K562 (cell line): Measurements from ENCODE around the gene CPTP. TPM values are rescaled to one million over a fixed set of nuclear protein-coding genes. Genes with fewer than 3 reads are reported as not detected.
A peak's percentile ranks its signal among the peaks of the same experiment; 100 is the strongest.

Experiments used
- CXXC5 ChIP-seq: fragments of 250-450 bp; sonication (Bioruptor Pico); IDR thresholded peaks from 2 replicates; pipeline ENCODE4 v1.8.0; 2022; ENCODE audit warnings: inconsistent platforms, mild to moderate bottlenecking, moderate library complexity
- FOXP1 ChIP-seq: sonication (generic); formaldehyde crosslinking; IDR thresholded peaks from 2 replicates; pipeline ENCODE4 v1.8.0; 2022; ENCODE audit warnings: mild to moderate bottlenecking, missing genetic modification reagents
- GATA2 ChIP-seq: sonication (generic); formaldehyde crosslinking; IDR thresholded peaks from 2 replicates; pipeline ENCODE4 v1.4.0; 2020; ENCODE audit warnings: mild to moderate bottlenecking, missing genetic modification reagents
- GTF2A2 ChIP-seq: IDR thresholded peaks from 2 replicates; pipeline ENCODE4 v1.6.1; 2016; ENCODE audit warnings: mild to moderate bottlenecking, missing genetic modification characterization, missing compliant biosample characterization
- IFI16 ChIP-seq: fragments of 250-450 bp; sonication (Bioruptor Pico); IDR thresholded peaks from 2 replicates; pipeline ENCODE4 v2.1.2; 2022; ENCODE audit warnings: mild to moderate bottlenecking, inconsistent platforms
- L3MBTL2 ChIP-seq: fragments of 450-650 bp; IDR thresholded peaks from 2 replicates; pipeline ENCODE4 v1.6.1; 2016; ENCODE audit warnings: mild to moderate bottlenecking, moderate library complexity
- POLR2AphosphoS5 ChIP-seq: IDR thresholded peaks from 2 replicates; pipeline ENCODE4 v1.6.1; 2011; ENCODE audit warnings: mild to moderate bottlenecking, low read depth, low read length, moderate library complexity; ENCODE audit not compliant: control insufficient read depth, insufficient read depth
- RBM39 ChIP-seq: fragments of 200-400 bp; formaldehyde crosslinking; optimal IDR thresholded peaks from 2 replicates; pipeline ENCODE3; 2018; ENCODE audit warnings: low read depth, low read length
- TAF7 ChIP-seq: fragments of 450-650 bp; IDR thresholded peaks from 2 replicates; pipeline ENCODE4 v1.6.1; 2016; ENCODE audit warnings: missing genetic modification characterization, missing compliant biosample characterization
- ZC3H8 ChIP-seq: fragments of 450-650 bp; IDR thresholded peaks from 2 replicates; pipeline ENCODE4 v1.6.1; 2017
- polyA plus RNA-seq, 8 experiments: library from polyadenylated mRNA; depleted of rRNA in 4 of 8; stranded (reverse) in 5 of 8; unstranded in 3 of 8; fragments of >200 nt; fragmentation: Nextera tagmentation in 2 of 8; fragmentation: Illumina TruSeq in 1 of 8; extraction: Ambion mirVana in 2 of 8; extraction: Trizol in 1 of 8; gene quantifications; 2 replicates each; pipeline versions ENCODE4 v1.2.1 to v1.2.3, GENCODE V29; 2011 to 2014; ENCODE audit warnings: inconsistent platforms in 1 of 8, missing spikeins in 1 of 8
- total RNA-seq, 7 experiments: library from RNA; depleted of rRNA in 6 of 7; stranded (reverse); fragments of >200 nt in 6 of 7; fragmentation: Illumina TruSeq in 2 of 7; extraction: Trizol in 2 of 7; gene quantifications; 2 replicates each; pipeline versions ENCODE4 v1.2.1 to v1.2.3, GENCODE V29; 2011 to 2021; ENCODE audit warnings: low replicate concordance in 1 of 7
- TF ChIP-seq, protein P1 (sequence below), 2 experiments: fragments of 250-450 bp in 1 of 2; fragments of 450-650 bp in 1 of 2; sonication (Bioruptor Pico) in 1 of 2; IDR thresholded peaks; 2 replicates each; pipeline versions ENCODE4 v1.6.1 to v1.8.0; 2016 to 2021; ENCODE audit warnings: mild to moderate bottlenecking in 2 of 2, moderate library complexity in 2 of 2, missing compliant biosample characterization in 1 of 2, missing genetic modification characterization in 1 of 2
- TF ChIP-seq, protein P2 (sequence below), 2 experiments: fragments of 450-650 bp; formaldehyde crosslinking in 1 of 2; IDR thresholded peaks; 2 replicates each; pipeline versions ENCODE4 v1.4.0 to v1.6.1; 2014 to 2020; ENCODE audit warnings: mild to moderate bottlenecking in 2 of 2, borderline replicate concordance in 1 of 2, low read depth in 1 of 2
- TF ChIP-seq, protein P3 (sequence below): fragments of 450-650 bp; formaldehyde crosslinking; IDR thresholded peaks from 2 replicates; pipeline ENCODE4 v1.4.0; 2022; ENCODE audit warnings: mild to moderate bottlenecking, moderate library complexity
- TF ChIP-seq, protein P4 (sequence below): IDR thresholded peaks from 2 replicates; pipeline ENCODE4 v1.6.1; 2014; ENCODE audit warnings: antibody characterized with exemption
- TF ChIP-seq, protein P5 (sequence below): IDR thresholded peaks from 3 replicates; pipeline ENCODE4 v1.6.1; 2011; ENCODE audit warnings: borderline replicate concordance, mild to moderate bottlenecking; ENCODE audit not compliant: insufficient read length, insufficient read depth

Gene CPTP
- total and polyA plus RNA-seq, 9 of the 15 experiments (the other 6 are each of a cell fraction or from before 2014, with no cell fraction given): 0.11 to 25.8 (median 3.5) TPM

DNA sequence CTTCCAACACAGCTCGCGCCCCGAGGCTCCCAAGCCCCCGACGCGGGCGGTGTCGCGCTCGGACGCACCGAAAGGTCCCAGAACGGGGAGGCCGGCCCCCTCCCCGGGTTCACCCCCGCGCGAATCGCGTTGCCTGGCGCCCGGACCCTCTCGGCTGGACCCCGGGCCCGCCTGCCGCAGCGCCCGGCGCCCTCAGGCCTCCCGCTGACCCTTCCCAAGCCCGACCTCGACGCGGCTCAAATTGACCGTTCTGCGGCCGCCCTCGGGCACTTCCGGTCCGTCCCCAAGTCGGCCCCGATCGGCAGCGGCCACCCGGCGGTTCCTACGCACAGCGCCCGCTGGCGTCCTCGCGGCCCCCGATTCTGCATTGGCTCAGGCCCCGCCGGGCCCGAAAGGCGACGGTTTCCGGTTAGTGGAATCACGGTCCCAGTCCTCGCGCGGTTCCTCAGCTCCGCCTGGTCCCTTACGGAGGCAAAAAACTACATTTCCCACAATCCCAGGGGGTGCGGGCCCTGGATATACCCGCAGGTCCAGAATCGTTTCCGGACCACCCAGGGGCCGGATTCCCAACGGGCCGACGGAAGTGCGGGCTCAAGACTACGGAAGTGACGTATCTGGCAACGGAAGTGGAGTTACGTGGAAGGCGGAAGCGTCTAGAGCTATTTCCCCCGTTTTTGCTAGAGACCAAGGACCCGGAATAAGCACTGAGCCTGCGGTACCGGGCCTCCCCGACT lies 50.5 kb downstream of the CPTP start, which contains the start of gene AURKAIP1 (continued):
- TF ChIP-seq TAF7 (tag) (no peak), RBM39 (no peak), GTF2A2 (tag) (no peak), FOXP1 (no peak; the same call in 1 of the 2 replicates), CXXC5 (CRISPR knock-in tag) (peak; percentile 99), POLR2AphosphoS5 (peak; percentile 76), L3MBTL2 (peak; percentile 86), IFI16 (CRISPR knock-in tag) (no peak), ZC3H8 (peak; percentile 42; the same call in 1 of the 2 replicates), GATA2 (CRISPR knock-in tag) (no peak)
- TF ChIP-seq, protein P1, sequence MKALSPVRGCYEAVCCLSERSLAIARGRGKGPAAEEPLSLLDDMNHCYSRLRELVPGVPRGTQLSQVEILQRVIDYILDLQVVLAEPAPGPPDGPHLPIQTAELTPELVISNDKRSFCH (CRISPR knock-in tag; IDR thresholded peaks at IDR 0.05): no peak
- TF ChIP-seq, protein P1 (tag; IDR thresholded peaks at IDR 0.05): peak; percentile 95
- TF ChIP-seq, protein P2, sequence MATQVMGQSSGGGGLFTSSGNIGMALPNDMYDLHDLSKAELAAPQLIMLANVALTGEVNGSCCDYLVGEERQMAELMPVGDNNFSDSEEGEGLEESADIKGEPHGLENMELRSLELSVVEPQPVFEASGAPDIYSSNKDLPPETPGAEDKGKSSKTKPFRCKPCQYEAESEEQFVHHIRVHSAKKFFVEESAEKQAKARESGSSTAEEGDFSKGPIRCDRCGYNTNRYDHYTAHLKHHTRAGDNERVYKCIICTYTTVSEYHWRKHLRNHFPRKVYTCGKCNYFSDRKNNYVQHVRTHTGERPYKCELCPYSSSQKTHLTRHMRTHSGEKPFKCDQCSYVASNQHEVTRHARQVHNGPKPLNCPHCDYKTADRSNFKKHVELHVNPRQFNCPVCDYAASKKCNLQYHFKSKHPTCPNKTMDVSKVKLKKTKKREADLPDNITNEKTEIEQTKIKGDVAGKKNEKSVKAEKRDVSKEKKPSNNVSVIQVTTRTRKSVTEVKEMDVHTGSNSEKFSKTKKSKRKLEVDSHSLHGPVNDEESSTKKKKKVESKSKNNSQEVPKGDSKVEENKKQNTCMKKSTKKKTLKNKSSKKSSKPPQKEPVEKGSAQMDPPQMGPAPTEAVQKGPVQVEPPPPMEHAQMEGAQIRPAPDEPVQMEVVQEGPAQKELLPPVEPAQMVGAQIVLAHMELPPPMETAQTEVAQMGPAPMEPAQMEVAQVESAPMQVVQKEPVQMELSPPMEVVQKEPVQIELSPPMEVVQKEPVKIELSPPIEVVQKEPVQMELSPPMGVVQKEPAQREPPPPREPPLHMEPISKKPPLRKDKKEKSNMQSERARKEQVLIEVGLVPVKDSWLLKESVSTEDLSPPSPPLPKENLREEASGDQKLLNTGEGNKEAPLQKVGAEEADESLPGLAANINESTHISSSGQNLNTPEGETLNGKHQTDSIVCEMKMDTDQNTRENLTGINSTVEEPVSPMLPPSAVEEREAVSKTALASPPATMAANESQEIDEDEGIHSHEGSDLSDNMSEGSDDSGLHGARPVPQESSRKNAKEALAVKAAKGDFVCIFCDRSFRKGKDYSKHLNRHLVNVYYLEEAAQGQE (IDR thresholded peaks at IDR 0.05; ENCODE audit: borderline replicate concordance): no peak
- TF ChIP-seq, protein P2 (CRISPR knock-in tag; IDR thresholded peaks at IDR 0.05; ENCODE audit: low read depth): peak; percentile 71
- TF ChIP-seq, protein P3, sequence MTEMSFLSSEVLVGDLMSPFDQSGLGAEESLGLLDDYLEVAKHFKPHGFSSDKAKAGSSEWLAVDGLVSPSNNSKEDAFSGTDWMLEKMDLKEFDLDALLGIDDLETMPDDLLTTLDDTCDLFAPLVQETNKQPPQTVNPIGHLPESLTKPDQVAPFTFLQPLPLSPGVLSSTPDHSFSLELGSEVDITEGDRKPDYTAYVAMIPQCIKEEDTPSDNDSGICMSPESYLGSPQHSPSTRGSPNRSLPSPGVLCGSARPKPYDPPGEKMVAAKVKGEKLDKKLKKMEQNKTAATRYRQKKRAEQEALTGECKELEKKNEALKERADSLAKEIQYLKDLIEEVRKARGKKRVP (CRISPR knock-in tag): no peak; the same call in 1 of the 2 replicates
- TF ChIP-seq, protein P4, sequence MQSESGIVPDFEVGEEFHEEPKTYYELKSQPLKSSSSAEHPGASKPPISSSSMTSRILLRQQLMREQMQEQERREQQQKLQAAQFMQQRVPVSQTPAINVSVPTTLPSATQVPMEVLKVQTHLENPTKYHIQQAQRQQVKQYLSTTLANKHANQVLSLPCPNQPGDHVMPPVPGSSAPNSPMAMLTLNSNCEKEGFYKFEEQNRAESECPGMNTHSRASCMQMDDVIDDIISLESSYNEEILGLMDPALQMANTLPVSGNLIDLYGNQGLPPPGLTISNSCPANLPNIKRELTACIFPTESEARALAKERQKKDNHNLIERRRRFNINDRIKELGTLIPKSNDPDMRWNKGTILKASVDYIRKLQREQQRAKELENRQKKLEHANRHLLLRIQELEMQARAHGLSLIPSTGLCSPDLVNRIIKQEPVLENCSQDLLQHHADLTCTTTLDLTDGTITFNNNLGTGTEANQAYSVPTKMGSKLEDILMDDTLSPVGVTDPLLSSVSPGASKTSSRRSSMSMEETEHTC: no peak; the same call in 1 of the 2 replicates
- TF ChIP-seq, protein P5, sequence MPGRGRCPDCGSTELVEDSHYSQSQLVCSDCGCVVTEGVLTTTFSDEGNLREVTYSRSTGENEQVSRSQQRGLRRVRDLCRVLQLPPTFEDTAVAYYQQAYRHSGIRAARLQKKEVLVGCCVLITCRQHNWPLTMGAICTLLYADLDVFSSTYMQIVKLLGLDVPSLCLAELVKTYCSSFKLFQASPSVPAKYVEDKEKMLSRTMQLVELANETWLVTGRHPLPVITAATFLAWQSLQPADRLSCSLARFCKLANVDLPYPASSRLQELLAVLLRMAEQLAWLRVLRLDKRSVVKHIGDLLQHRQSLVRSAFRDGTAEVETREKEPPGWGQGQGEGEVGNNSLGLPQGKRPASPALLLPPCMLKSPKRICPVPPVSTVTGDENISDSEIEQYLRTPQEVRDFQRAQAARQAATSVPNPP: no peak
